Neural progenitor cell (in vitro differentiated cells): ENCODE measurements around the gene FAM163B.

Experiments
- EZH2 ChIP-seq: fragments of 200-600 bp; sonication (generic); IDR thresholded peaks from 2 replicates; pipeline ENCODE4 v1.6.1; 2017; ENCODE audit warnings: antibody characterized with exemption, mild to moderate bottlenecking, moderate library complexity
- EZH2phosphoT487 ChIP-seq: fragments of 200-600 bp; sonication (generic); IDR thresholded peaks from 2 replicates; pipeline ENCODE4 v1.6.1; 2017; ENCODE audit warnings: antibody characterized with exemption
- TF ChIP-seq, protein P1 (sequence below): fragments of 200-600 bp; sonication (generic); IDR thresholded peaks from 2 replicates; pipeline ENCODE4 v1.5.1; 2017; ENCODE audit warnings: antibody characterized with exemption, mild to moderate bottlenecking

DNA sequence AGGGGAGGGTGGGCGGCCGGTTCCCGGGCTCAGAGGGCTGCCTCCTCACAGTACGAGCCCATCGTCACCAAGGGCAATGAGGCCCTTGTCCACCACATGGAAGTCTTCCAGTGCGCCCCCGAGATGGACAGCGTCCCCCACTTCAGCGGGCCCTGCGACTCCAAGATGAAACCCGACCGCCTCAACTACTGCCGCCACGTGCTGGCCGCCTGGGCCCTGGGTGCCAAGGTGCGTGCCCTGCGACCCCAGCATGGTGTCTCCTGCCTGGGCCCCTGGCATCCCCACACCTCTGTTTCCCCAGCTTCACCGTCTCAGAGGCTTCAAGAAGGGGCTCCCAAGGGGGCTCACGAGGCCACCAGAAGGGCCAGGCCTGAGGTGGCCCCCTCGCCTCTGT lies 34.2 kb upstream of the FAM163B start:
- TF ChIP-seq, protein P1, sequence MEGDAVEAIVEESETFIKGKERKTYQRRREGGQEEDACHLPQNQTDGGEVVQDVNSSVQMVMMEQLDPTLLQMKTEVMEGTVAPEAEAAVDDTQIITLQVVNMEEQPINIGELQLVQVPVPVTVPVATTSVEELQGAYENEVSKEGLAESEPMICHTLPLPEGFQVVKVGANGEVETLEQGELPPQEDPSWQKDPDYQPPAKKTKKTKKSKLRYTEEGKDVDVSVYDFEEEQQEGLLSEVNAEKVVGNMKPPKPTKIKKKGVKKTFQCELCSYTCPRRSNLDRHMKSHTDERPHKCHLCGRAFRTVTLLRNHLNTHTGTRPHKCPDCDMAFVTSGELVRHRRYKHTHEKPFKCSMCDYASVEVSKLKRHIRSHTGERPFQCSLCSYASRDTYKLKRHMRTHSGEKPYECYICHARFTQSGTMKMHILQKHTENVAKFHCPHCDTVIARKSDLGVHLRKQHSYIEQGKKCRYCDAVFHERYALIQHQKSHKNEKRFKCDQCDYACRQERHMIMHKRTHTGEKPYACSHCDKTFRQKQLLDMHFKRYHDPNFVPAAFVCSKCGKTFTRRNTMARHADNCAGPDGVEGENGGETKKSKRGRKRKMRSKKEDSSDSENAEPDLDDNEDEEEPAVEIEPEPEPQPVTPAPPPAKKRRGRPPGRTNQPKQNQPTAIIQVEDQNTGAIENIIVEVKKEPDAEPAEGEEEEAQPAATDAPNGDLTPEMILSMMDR = no peak
- no peak for TF ChIP-seq EZH2phosphoT487
- no peak for TF ChIP-seq EZH2
